CD4-positive, alpha-beta T cell treated with Interleukin-15 for 1 hour (primary cell): Measurements from ENCODE around the gene TERB1.
"Not testable (repeated sequence)": the region's sequence is repeated elsewhere in the genome, so short reads cannot be mapped to it uniquely, and the experiment has no call there.

Experiments
- DNase-seq: peaks from one replicate; pipeline ENCODE4 v3.0.0-alpha.2; 2020

Gene TERB1

DNA sequence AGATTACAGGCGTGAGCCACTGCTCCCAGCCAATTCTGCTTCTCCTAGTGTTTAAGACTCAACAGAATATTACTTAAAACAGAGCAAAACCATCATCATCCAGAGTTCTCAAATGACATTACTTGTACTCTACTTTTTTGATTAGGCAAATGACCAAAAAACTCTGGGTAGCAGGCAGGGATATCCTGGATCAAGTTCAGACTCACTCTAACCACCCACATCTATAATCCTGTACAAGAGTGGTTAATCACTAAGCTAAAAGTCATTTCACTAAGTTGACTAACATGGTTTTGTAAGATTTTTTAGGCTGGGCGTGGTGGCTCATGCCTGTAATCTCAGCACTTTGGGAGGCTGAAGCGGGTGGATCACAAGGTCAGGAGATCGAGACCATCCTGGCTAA is 22.6 kb upstream of the TERB1 start:
- DNase-seq, result no peak

- DNase-seq, result no peak
Measured at GRCh38 chr16:66814734-66815133, 13.3 kb upstream of the TERB1 start.

- DNase-seq, result no peak
Measured at GRCh38 chr16:66811043-66811442, 9.7 kb upstream of the TERB1 start.

- DNase-seq, result no peak
Measured at GRCh38 chr16:66810391-66810790, 9.0 kb upstream of the TERB1 start.

- DNase-seq, result no peak
Measured at GRCh38 chr16:66809765-66810164, 8.4 kb upstream of the TERB1 start.

GRCh38 chr16:66802159-66802558 is 775 bp upstream of the TERB1 start:
- DNase-seq, result no peak

- DNase-seq, result no peak
Measured at GRCh38 chr16:66800856-66801255, 528 bp downstream of the TERB1 start.

DNA sequence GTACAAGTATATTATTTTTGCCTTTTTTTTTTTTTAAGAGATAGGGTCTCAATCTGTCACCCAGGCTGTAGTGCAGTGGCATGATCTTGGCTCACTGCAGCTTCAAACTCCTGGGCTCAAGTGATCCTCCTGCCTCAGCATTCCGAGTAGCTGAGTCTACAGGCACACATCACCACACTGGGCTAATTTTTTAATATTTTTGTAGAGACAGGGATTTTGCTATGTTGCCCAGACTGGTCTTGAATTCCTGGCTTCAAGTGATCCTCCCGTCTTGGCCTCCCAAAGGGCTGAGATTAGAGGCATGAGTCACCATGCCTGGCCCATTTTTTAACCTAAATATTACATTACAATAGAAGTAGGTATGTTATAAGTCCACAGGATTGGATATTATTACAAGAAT is 3.2 kb downstream of the TERB1 start:
- no peak for DNase-seq

- not testable (repeated sequence) for DNase-seq
Measured at GRCh38 chr16:66793984-66794383, 7.4 kb downstream of the TERB1 start.

DNA sequence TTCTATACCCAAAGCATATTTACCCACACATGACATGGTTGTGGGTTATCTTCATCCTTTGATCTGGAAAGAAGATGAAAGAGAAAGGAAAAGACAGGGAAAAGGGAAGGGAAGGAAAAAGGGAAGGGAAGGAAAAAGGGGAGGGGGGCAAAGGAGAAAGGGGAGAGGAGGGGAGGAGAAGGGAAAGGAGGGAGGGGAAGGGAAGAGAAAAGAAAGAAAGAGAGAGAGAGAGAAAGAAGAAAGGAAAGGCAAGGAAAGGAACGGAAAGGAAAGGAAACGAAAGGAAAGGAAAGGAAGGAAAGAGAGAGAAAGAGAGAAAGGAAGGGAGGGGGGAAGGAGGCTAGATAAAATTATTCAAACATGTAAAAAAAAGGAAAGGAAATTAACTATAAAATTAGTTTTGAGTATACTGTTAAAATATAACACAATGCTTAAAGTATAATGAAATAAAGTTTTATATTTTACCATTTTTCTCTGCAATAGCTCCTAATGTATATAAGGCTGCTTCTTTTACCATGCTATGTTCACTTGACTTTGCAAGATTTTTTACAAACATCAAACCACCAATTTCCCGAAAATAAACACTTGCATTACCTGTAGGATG is 11.2 kb downstream of the TERB1 start:
- no peak for DNase-seq

GRCh38 chr16:66787427-66787826 is 14.0 kb downstream of the TERB1 start:
- DNase-seq, result no peak

DNA sequence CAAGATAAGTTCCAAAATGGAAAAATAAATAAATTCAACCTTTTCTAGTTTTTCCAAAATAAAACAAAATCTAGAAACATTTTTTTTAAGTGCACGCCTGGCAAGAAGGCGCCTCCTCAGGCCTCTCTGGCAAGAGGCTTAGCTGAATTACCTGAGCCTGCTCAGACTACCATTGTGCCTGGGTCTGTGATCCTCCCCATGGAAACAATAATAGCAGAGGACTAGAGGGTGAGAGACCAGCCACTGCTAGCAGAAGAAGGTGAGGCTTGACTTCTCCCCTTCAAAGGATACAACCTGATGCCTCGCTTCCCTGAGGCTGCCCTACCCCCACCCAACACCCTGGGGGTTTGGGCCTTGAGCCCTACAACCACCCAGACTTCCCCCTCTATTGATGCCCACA is 14.8 kb downstream of the TERB1 start:
- no peak for DNase-seq

DNA sequence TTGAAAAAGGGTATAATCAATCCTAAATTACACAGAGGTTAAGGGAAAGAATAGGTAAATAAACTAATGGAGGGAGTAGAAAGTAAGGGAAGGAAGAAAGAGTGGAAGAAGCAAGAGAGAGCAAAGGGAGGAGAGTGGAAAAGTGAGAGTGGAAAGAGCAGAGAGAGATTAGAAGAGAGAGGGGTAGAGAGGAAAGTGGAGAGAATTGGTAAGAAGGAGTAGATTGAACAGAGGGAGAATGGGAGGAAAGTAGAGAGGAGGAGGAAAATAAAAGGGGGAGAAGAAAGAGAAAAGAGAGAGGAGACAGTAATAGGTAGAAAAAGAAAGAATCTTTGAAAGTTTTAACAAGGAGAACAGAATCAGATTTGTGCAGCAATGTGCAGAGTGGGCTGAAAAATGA is 24.9 kb downstream of the TERB1 start:
- DNase-seq, result no peak

GRCh38 chr16:66774981-66775380 is 26.4 kb downstream of the TERB1 start:
- DNase-seq, result no peak

- no peak for DNase-seq
Measured at GRCh38 chr16:66758086-66758485, 43.3 kb downstream of the TERB1 start.

DNA sequence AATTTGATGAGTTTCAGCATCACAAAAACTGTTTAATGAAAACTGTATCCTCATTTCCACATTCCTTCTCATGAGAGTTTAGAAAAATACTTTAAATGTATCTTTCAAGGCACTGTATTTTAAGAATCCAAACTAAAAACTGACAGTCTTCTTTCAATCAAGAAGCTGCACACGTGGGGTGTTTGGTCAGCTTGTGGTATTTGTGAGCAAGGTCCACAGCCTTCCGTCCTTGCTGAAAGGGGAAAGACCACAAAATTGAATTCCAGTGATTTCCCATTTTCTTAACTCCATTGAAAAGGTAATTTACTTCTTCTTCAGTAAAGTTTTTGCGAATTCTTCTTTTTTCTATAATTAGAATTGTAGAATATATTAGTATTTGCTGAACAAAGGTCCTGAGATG is 46.6 kb downstream of the TERB1 start:
- no peak for DNase-seq

DNA sequence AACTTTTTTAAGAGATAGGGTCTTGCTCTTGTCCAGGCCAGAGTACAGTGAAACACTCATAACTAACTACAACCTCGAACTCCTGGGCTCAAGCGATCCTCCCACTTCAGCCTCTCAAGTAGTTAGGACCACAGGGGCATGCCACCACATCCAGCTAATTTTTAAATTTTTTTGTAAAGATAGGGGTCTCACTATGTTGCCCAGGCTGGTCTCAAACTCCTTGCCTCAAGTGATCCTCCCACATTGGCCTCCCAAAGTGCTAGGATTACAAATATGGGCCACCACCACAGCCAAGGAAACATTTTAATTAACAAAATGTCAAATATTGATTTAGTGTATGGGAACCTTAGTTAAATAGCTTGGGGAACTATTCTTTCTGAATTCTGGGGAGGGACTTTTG is 47.2 kb downstream of the TERB1 start:
- DNase-seq, result no peak

DNA sequence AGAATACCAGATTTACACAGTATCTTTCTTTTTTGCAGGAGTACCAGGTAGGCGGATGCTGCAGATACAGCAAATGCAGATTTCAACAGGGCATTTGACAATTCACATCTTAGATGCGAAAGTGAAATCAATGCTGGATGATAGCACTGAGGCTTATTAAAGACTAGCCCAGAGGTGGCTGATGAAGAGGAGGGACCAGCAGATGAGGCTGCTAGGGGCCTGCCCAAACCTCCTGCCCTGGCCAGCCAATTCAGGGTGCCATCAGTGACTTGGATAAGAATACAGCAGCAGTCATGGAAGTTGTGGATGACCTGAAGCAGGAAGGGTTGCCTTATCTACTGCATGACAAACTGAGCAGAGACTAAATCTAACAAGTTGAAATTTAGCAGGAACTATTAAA is 48.4 kb downstream of the TERB1 start:
- DNase-seq, result no peak

GRCh38 chr16:66752379-66752778 is 49.0 kb downstream of the TERB1 start:
- DNase-seq, result no peak

GRCh38 chr16:66751992-66752322 is 49.4 kb downstream of the TERB1 start:
- no peak for DNase-seq

DNA sequence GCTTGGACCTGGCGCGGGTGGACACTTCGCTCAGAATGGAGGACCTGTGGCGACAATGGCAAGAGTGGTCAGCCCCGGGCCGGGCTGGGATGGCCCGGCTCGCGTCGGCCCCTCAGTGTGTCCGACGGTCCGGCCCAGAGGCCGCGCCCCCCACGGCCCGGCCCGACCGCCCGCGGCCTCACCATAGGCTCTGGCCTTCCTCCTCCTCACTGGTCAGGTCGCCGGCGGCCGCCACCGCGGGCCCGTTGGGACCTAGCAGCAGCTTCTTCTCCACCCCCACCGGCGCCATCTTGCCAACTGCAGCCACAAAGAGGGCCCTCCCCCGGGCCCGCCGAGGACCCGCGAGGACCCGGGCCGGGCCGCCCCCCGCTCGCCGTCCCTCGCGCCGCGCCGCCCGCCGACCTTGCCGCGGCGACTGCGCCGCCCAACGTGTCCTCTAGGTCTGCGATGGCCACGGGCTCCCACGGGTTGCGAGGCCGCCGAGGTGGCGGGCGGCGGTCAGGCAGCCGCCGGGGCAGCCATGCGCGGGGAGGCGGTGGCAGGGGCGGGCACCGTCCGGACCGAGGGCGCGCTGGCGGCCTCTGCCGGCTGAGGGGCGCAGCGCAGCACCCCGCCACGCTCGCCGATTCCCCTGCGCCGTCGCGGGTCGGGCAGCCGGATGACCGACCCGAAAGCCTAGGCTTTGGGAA is 49.9 kb downstream of the TERB1 start, which contains the start of gene DYNC1LI2:
DYNC1LI2 (minus strand) TSS at position 307 of the 689 bp plus-strand sequence; CDS start at position 289, 18 bp downstream.
- DNase-seq, result peak; percentile 81

- DNase-seq, result no peak
Measured at GRCh38 chr16:66751053-66751302, 50.4 kb downstream of the TERB1 start.

DNA sequence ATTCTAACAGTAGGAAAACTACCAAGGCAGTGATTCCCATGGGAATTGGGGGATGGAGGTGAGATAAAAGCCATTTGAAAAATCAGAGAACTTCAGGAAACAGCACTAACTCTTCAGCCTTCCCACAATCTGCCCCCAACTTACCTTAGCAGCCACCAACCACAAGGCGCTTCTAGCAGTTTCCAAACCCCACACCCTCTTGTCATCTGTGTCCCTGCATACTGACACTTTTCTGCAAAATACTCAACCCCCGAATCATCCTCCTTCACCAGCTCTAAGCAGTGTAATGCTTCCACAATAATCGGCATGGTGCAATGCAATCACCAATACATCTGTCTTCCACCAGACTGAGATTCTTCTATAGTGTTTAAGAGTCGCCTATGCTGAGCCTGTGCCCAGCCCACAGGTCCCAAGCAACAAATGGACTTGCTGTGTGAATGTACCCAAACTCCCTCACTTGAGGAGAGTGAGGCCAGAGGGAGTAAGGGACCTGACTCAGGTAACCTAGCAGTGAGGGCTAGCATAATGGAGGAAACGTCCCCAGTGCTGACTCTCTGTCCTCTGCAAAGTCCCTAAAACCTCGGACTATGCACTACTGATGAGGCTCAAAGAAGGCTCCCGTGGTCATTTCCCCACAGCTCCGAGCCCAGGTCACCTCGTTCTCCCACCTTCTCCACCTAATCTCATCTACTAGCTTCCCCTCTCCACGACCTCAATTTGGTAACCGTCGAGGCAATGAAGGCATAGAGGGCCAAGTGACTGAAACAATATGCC is 50.9 kb downstream of the TERB1 start:
- no peak for DNase-seq

DNA sequence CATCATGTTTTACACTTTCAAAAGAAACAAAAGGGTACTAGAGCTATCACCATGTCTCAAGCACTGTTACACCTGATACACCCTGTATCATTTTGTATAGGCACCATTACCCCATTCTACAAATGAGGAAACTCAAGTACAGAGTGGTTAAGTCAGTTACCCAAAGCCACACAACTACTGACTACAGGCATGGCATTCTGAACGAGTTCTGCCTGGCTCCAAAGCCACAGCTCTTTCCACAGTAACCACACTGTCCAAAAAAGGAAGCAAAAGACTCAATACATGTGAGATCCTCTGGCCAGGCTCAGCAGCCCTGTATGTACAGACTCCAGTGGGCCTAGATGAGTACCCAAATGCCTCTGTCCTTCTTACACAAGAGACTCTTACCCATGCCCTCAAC is 54.7 kb downstream of the TERB1 start:
- peak; percentile 27 for DNase-seq

GRCh38 chr16:66746048-66746447 is 55.3 kb downstream of the TERB1 start:
- DNase-seq, result no peak
